Lung microvascular endothelial cell (primary cell): ENCODE results near the gene SCAPER. TPM values are rescaled to one million over a fixed set of nuclear protein-coding genes. Genes with fewer than 3 reads are reported as not detected.

Experiments used
- DNase-seq, 2 donors: peaks; one replicate each; pipeline versions ENCODE4 v3.0.0 to v3.0.0-alpha.2; 2010; ENCODE audit warnings: low read depth in 2 of 2
- total RNA-seq: library from RNA; depleted of rRNA; stranded (reverse); fragments of >200 nt; gene quantifications from 2 replicates; pipeline ENCODE4 v1.2.1, GENCODE V29; 2014

The SCAPER gene
- total RNA-seq, 1 donor from 2014 or later = 11.5 TPM

DNA sequence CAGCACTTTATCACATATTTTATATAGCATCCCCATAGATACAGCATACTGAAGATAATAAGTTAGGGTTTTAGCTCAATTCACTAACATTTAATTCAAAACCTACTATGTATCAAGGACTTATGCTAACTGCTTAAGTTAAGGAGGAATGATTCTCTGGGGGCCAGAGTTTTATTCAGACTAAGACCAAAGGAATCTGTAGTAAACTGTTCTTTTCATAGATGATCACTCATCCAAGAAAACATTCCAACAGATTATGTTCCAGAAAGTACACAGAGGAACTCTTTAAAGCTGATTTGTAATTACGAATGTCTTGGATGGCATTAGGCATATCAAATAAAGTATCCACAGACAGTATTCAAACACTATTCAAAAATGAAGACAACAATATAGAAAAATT is 226.4 kb downstream of the SCAPER start:
- no peak for DNase-seq

DNA sequence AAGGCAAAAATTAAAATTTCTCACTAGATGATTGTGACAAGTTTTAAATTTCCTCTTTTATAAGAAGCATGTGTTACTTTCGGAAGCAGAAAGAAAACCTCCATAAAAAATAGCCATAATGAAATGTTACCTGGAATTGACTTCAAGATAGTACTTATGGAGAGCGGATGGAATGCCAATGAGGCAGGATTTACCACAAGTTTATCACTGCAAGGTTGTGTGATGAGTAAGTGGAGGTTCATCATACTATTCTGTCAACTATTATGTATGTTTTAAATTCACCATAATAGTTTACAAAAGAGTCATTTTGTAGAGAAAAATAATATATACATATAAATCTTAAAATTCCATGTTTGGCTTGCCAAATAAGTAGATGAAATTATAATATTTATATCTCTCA is 230.3 kb downstream of the SCAPER start:
- no peak for DNase-seq

DNA sequence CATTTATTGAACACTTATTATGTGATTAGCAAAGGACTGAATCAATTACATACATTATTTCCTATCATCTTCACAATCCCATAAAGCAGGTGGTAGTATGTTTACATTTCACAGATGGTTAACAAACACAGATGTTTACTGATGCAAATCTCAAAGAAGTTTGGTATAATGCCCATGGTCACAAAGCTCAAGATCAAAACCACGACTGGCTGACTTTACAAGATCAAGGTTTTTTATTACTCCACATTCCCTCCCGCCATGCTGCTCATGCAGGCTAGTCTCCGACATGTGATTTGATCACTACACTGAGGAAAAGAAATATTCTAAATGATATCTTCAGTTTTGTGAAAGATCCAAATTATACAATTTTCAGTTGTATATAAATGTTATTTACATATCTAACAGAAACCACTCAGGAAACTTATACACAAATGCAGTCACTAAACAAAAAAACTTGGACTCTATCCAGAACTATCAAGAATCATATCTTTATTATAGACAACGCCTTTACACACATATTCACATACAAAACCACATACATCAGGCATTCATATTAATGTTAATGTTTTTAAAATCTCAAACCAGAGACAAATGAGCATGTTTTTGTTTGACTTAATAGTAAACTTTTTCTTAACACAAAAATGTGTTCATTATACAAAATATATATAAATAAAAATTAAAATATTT is 235.5 kb downstream of the SCAPER start:
- no peak for DNase-seq

DNA sequence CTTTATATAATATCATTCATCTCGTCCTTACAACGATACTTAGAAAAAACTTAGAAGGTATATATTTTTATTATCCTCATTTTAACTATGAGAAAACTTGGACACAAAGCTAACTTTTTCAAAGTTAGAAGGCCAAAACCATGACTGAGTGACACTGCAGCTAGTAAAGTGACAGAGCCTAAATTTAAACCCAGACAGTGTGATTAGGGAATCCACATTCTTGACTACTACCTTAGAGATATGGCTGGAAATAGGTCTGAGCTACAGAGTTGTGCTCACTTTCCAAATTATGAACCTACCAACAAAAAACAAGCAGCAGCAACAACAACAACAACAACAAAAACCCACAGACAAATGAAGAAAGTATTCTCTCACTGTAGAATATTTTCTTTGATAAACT is 236.2 kb downstream of the SCAPER start:
- no peak for DNase-seq

DNA sequence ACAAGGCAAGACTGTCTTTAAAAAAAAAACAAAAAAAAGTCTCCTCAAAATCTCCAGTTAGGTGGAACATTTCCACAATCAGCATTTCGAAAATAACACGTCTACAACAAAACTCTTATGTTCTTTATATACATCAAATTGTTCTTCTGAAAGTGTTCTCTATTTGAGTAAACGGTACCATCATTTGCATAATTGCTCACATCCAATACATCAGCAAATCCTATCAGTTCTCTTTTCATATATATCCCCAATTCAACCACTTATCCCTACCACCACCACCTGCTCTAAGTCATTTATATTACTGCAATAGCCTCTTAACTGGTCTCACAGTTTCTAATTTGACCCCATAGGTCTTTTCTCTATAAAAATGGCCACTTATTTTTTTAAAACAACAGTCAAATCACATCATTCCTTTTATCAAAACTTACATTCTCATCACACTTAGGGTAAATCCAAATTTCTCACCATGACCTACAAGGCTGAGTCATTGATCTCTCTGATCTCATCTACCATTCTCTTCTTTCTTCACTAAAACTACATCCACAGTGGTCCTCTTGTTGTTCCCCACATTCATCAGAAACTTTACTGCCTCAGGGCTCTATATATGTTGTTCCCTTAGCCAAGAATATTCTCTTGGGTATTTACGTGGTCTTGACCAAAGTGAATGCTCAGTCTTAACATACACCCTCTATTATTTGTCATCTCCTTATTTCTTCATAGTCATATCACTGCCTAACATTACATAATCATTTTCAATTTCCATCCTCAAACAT is 237.0 kb downstream of the SCAPER start:
- DNase-seq = no peak

DNA sequence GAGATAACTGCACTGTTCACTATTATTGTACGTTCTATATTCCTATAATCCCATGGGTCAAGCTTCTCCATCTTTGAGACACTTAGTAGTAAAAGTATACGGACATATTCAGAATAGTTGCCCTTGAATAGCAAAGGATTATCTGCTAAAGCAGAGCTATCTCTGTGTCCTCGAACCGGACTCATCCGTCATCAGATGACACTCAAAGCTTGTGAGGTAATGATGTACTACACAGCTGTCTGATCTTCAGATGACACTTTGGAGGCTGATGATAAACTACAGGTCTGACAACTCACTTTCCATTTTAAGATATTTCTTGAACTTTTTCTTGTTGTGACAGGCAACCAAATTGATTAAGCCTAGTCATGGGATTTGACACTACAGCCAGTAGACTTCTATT is 240.2 kb downstream of the SCAPER start:
- DNase-seq = no peak

DNA sequence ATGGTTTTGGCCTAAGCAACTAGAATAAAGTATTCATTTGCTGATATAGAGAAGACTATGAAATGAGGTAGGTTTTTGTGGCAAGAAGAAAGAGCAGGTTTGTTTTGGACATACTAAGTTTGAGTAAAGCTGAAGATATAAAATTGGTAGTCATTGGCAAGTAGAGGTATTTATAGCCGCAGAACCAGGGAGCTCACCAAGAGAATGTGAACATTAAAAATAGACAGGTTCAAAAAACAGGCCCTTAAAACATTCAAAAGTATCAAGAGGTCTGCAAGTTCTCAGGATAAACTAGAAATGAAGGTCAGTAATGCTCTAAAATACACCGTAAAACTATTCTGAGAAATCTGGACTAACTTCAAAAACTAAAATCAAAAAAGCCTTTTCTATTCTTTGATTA is 240.7 kb downstream of the SCAPER start:
- no peak for DNase-seq

DNA sequence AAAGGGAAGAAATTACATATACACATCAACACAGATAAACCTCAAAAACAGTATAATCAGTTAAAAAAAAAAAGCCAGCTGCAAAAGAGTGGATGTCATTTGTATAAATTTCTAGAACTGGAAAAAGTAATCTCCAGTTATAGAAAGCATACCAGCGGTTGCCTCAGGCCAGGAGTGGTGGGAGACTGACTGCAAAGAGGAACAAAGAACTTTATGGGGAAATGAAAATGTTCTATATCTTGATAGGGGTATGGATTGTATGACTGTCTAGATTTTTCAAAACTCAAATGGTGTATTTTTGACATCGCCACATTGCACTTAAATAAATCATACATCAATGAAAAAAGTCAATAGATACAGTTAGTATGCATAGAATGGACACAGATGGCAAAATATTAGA is 241.6 kb downstream of the SCAPER start:
- DNase-seq = no peak

DNA sequence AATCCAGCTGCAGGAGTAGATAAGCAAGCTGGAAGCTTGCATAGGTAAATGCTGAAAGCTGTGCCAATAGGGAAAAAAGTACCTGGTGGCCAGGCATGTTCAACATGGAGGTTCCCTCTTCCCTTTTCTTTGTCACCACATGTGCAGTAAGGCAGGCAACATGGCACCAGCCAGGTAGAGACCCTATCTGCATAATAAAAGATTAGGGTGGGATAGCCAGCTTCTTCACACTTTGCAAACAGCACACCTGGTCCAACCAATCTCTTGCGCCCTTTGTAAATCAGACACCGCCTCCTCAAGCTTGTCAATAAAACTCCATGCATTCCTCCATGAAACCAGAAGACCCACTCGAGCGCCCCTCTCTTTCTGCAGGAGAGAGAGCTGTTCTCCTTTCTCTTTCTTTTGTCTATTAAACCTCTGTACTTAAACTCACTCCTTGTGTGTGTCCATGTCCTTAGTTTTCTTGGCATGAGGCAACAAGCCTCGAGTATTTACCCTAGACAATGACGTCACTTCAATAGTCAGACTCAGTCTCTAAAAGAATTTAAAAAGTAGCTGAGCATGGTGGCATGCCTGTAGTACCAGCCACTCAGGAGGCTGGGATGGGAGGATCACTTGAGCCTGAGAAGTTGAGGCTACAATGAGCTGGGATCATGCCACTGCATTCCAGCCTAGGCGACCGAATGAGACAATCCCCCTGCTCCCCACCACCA is 256.3 kb downstream of the SCAPER start:
- no peak for DNase-seq

DNA sequence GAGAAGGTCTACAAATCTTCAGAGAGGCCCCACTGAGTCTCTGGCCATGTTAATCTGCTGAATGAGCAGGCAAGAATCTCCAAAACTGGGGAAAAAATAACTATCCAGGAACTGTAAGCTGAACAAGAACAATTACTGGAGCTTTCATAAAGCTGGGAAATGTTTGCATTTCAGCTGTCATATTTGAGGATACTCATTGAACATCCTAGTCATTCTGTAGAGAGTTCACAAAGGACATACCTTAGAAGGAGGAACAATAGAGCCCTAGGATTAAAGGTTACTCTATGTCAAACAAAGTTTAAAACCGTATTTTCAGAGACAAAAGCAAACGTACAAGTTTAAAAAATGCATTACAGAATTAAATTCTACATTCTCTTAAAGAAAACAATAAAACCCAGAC is 257.5 kb downstream of the SCAPER start:
- DNase-seq = no peak

DNA sequence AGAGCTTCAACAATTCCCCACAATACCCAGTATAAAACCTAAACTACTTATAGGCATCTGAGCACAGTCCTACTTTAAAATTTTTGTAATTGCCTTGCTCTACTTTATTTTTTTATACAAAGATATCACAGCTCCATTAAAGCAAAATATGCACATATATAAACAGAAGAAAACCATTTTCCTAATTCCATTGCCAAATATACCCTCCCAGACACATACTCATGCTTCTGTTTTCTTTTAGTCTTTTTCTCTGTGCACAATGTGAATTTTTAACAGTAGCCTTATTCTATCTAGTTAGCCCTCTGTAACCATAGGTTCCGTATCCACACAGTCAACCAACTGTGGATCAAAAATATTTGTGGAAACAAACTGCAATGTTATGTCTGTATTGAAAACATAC is 260.5 kb downstream of the SCAPER start:
- no peak for DNase-seq

DNA sequence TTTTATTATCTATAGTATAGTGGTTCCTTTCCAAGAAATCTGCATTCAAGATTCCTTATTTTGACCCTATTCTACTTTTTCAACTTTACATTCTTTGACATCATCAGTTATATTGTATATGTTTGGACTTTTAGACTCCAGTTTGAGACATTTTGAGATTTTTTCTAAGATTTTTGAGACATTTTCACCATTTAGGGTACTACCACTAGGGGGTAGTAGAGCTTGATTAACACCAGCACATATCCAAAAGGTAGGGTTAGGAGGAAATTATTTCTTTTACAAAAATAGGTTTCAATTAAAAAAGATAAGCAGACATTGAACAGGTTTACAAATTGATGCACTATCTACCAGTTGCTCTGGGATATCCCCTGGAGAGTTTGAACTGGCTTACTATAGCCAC is 262.5 kb downstream of the SCAPER start:
- DNase-seq = peak; percentile 3 to 20

DNA sequence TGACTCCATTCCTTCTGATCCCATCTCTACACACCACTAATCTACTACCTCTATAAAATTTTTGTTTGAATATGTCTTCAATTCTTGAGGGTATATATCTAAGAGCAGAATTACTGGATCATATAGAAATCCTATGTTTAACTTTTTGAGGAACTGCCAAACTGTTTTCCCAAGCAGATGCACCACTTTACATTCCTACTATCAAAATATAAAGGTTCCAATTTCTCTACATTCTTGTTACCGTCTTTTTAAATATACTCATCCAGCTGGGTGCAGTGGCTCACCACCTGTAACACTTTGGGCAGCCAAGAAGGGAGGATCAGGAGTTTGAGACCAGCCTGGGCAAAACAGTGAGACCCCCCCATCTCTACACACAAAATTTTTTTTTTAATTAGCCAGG is 268.0 kb downstream of the SCAPER start:
- no peak for DNase-seq

DNA sequence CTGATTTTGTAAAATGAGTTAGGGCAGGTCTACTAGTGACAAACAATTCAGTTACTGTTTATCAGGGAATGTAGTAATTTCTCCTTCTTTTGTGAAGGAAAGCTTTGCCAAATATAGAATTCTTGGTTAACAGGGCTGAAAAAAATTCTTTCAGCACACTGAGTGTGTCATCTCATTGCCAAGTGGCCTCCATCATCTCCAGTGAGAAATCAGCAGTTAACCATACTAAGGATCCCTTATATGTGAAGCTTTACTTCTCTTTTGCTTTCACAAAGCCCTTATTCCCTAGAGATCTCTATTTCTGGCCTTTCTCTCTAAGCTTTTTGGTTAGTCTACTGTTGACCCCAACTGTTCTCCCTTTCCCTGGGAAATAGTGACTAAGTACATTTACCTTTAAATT is 269.1 kb downstream of the SCAPER start:
- DNase-seq = no peak

DNA sequence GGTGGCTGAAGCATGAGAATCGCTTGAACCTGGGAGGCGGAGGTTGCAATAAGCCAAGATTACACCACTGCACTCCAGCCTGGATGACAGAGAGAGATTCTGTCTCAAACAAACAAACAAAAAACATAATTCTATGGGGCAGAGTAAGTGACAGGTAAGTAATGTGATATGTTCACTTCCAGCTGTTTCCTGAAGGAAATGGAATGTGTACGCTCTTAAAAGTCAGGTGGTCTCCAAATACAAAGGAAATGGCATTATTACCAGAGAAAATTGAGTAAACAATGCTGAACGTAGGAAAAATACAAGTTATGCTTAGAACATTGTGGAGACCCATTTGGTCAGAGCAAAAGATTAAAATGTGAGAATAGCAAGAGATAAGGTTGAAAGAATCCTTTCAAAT is 278.5 kb downstream of the SCAPER start:
- DNase-seq = peak; percentile 57 to 67

DNA sequence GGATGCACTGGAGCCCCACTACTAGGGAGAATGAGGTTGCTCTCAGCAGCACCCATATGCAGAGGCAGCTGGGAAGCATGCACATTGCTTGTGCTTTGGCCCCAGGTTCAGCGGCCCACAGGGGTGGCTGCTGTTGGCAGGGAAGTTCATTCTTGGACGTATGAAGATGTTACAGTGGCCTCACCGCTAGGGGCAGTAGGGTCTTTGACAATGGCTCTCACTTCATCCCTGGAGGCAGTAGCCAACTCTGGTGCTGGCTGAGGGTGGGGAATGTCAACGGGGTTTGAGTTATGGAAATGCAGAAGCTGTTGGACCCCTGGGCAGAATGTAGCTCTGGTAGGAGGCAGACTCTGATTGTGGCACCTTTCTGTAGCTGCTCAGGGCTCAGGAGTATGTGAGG is 279.9 kb downstream of the SCAPER start:
- no peak for DNase-seq

DNA sequence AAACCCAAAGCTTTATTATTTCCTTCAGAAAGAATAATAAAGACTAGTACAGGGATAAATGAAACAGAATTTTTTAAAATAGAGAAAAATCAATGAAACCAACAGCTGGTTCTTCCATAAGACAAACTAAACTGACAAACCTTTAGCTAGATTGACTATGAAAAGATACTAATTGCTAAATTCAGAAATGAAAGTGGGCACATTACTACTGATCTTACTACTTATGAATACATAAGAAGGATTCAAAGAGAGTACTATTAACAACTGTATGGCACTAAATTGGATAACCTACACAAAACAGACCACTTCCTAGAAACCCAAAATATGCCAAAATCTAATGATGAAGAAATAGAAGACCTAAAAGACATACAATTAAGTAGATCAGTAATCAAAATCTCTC is 290.4 kb downstream of the SCAPER start:
- DNase-seq = no peak

DNA sequence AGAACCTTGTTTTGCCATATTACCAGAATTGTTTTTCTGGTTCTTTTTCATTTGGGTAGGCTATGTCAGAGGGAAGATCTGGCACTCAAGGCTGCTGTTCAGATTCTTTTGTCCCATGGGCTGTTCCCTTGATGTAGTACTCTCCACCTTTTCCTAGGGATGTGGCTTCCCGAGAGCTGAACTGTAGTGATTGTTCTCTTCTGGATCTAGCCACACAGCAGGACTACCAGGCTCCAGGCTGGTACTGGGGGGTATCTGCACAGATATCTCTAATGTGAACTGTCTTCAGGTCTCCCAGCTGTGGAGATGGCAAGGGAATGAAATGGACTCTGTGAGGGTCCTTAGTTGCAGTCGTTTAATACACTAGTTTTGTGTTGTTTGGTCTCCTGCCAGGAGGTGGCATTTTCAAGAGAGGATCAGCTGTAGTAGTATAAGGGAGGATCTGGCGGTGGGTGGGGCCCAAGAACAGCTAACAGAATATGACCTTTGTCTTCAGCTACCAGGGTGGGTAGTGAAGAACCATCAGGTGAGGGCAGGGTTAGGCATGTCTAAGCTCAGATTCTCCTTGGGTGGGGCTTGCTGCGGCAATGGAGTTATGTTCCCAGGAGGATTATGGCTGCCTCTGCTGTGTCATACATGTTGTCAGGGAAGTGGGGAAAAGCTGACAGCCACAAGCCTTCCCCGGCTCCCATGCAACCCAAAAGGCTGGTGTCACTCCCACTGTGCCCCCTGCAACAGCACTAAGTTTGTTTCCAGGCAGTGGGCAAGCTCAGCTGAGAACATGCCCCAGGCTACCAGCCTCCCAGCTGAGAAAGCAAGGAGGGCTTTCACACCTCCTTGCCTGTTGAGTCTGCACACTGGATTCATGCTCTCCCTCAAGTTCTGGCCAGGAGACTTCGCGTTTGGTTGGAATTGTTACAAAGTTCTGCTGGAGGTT is 316.1 kb downstream of the SCAPER start:
- DNase-seq = no peak

DNA sequence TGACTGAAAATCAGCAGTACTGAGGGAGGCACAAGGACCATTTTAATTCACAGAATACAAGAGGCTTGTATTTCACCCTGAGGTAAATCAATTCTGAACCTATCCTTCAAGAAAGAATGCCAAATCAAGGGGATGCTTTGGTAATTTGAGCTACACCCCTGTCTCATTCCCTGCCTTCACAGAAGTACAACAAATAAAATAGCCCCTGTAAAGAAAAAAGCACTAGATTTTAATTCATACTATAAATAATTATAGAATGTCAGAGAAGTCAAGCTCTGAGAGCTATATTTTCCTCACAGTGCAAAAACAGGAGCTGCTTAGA is 319.6 kb downstream of the SCAPER start:
- no peak for DNase-seq

DNA sequence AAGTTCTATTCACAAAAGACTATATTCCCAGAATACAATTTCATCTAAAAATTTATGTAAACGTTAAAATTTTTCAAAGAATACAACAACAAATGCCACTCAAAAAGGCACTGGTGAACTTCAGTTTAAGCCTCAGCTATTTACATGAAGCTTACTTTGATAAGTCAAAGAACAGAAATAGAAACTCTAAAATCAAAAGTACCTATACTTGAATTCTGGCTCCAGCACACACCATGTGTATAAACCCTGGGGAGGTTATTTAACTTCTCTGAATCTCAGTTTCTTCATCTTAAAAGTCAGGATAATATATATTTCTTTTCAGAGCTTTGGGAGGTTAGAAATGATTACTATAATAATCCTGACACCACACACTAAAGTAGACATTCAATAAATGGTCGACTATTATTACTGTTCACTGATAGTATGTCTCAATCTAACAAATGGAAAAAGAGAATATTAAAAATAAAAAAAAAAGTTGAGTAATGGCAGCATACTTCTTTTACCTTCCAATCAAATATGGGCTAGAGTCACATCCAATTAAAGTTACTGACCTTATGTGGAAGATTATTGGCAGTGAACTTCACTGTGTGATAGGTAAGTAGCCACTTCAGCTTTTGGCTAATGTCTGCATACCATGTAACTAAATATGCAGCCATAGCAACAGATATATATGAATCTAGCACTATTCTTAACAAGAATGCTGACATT is 320.1 kb downstream of the SCAPER start:
- no peak for DNase-seq

DNA sequence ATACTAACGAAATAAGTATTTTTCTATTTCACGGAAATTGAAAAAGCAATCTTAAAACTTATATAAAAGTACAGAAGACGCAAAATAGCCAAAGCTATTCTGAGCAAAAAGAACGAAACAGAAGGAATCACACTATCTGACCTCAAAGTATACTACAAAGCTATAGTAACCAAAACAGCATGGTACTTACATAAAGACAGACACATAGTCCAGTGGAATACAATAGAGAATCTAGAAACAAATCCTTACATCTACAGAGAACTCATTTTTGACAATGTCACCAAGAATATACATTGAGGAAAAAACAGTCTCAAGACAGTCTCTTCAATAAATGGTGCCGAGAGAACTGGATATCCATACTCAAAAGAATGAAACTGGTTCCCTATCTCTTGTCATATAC is 322.6 kb downstream of the SCAPER start:
- no peak for DNase-seq
